ENCODE measurements around the gene NCOR2. TPM values are rescaled to one million over a fixed set of nuclear protein-coding genes. Genes with fewer than 3 reads are reported as not detected.
A peak's percentile ranks its signal among the peaks of the same experiment; 100 is the strongest.

NCOR2 gene
- polyA plus RNA-seq, 6 donors from 2014 or later, result 2.4 to 15.8 (median 4.0) TPM

GRCh38 chr12:124607681-124608425 lies 40.4 kb upstream of the NCOR2 start:
- peaks cover 0 to under 1% of the 10 kb centered on the region in 2 donors for H3K36me3 Mint-ChIP-seq
- peaks cover 0 to 2% (median 0%) of the 10 kb centered on the region in 7 donors for H3K9me3 Mint-ChIP-seq
- H3K27me3 Mint-ChIP-seq, result peaks cover 9 to 33% (median 18%) of the 10 kb centered on the region in 3 donors
- H3K27ac Mint-ChIP-seq, result peak overlapping the region in 2 of 6 donors; percentile 16 to 70
- H3K4me3 Mint-ChIP-seq, result peak overlapping the region in 5 of 8 donors; percentile 35 to 84 (median 77)
- no peak for ATAC-seq (ENCODE audit: low read depth in 2 of 2)
- DNase-seq, result no peak
- peaks cover 26 to 33% (median 30%) of the 10 kb centered on the region in 3 donors for H3K4me1 Mint-ChIP-seq

DNA sequence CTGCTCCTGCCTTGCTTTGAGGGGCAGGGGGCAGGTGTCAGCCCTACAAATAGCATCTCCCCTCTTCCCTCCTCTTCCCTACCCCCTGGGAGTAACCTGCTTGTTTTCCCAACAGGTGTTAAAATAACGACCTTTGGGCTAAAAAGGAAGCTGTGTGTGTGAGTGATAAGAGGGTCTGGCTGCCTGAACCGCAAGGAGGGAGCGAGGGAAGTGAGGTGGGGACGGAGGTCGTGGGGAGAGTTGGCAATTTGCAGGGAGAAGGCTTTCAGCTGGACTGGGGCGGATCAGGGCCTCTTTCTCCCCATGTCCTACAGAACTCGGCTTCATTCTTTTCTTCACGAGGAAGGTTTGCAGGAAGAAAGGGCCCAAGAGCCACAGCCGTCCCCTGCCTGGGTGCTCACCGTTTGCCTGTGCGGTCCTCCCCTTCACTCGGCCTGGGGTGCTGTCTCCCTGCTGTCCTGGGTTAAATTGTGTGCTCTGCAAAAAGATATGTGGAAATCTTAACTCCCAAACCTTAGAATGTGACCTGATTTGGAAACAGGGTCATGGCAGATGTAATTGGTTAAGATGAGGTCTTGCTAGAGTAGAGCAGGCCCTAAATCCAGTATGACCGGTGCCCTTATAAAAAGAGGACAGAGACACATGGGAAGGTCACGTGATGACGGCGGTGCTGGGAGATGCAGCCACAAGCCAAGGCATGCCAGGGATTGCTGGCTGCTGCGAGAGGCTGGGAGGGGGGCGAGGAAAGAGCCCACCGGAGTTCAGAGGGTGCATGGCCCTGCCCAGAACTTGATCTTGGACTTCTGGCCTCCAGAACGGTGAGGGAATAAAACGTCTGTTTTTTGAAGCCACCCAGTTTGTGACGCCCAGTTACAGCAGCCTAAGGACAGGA lies 38.7 kb upstream of the NCOR2 start:
- Mint-ChIP-seq H3K27ac (peak overlapping the region in 1 of 6 donors; percentile 49), H3K4me1 (peaks cover 26 to 33% (median 30%) of the 10 kb centered on the region in 3 donors), H3K9me3 (no peaks in the 10 kb centered on the region), H3K4me3 (no peak overlapping the region), H3K36me3 (peaks cover 0 to 4% of the 10 kb centered on the region in 2 donors), H3K27me3 (peaks cover 4 to 38% (median 23%) of the 10 kb centered on the region in 3 donors)
- DNase-seq (no peak), ATAC-seq (ENCODE audit: low read depth in 2 of 2) (no peak)

DNA sequence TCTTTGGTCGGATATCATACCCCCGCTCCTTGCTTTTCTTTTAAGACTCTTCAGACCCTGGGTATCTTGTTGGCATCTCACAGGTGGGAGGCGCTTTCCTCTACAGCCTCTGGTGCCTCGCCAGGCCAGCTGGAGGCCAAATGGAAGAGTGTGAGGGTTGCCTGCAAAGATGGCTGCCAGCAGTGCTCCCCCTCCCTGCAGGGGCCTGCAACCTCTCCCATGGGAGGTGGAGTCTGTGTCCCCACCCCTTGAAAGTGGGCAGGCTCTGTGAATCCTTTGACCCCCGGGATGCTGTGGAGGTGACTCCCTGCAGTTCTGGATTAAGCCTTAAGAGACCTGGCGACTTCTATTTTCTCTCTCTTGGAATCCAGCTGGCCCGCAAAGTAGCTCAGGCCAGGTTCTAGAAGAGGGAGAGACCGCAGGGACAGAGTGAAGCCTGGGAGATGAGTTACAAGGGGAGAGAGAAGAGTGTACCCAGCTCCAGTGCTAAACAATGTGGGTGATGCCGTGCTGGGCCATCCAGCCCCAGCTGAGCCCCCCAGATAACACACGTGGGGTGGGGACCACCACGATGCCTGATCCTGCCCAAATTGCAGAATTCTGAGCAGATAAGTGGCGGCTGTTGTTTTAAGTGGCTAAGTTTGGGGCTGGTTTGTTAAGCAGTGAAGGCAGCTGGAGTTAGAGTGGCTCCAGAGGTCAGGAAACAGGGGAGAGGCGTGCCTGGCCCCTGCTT lies 37.9 kb upstream of the NCOR2 start:
- peaks cover 0 to 4% of the 10 kb centered on the region in 2 donors for H3K36me3 Mint-ChIP-seq
- no peaks in the 10 kb centered on the region for H3K9me3 Mint-ChIP-seq
- DNase-seq (no peak), ATAC-seq (ENCODE audit: low read depth in 2 of 2) (no peak)
- H3K4me3 Mint-ChIP-seq, result no peak overlapping the region
- H3K27me3 Mint-ChIP-seq, result peaks cover 4 to 38% (median 23%) of the 10 kb centered on the region in 3 donors
- peaks cover 26 to 33% (median 27%) of the 10 kb centered on the region in 3 donors for H3K4me1 Mint-ChIP-seq
- peak overlapping the region in 1 of 6 donors; percentile 15 for H3K27ac Mint-ChIP-seq

- DNase-seq (no peak), ATAC-seq (ENCODE audit: low read depth in 2 of 2) (no peak)
- H3K4me3 Mint-ChIP-seq, result no peak overlapping the region
- H3K27ac Mint-ChIP-seq, result peak overlapping the region in 1 of 6 donors; percentile 90
- peaks cover 0 to 4% of the 10 kb centered on the region in 2 donors for H3K36me3 Mint-ChIP-seq
- no peaks in the 10 kb centered on the region for H3K9me3 Mint-ChIP-seq
- H3K27me3 Mint-ChIP-seq, result peaks cover 5 to 42% (median 23%) of the 10 kb centered on the region in 3 donors
- peaks cover 17 to 22% (median 21%) of the 10 kb centered on the region in 3 donors for H3K4me1 Mint-ChIP-seq
These were observed 36.9 kb upstream of the NCOR2 start for GRCh38 chr12:124604264-124604680.

DNA sequence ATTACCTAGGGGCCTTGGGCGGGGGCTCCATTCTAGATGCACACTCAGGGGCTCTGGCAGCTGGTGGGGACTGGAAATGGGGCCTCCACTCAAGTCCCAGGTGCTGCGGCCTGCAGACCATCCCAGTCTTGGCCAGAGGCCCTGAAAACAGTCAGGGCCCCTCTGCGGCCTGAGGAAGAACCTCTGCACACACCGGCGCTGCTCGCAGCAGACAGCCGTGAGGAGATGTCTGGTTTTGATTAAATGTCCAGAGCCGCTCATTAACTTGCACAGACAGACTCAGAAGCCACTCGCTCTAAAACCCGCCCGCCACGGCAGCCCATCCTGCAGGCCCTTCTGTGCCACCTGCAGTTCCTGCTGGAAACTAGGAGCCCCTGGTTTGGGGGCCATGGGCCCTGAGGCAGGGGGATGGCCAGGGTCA lies 36.4 kb upstream of the NCOR2 start:
- H3K4me3 Mint-ChIP-seq, result peak overlapping the region in 1 of 8 donors; percentile 9
- ATAC-seq (ENCODE audit: low read depth in 2 of 2) (no peak), DNase-seq (no peak)
- H3K9me3 Mint-ChIP-seq, result peaks cover 0 to 2% (median 0%) of the 10 kb centered on the region in 7 donors
- peaks cover 8 to 42% (median 23%) of the 10 kb centered on the region in 3 donors for H3K27me3 Mint-ChIP-seq
- H3K36me3 Mint-ChIP-seq, result peaks cover 0 to 4% of the 10 kb centered on the region in 2 donors
- H3K4me1 Mint-ChIP-seq, result peaks cover 15 to 18% (median 17%) of the 10 kb centered on the region in 3 donors
- H3K27ac Mint-ChIP-seq, result no peak overlapping the region

- Mint-ChIP-seq H3K36me3 (peaks cover 0 to 4% of the 10 kb centered on the region in 2 donors), H3K27ac (peak overlapping the region in 1 of 6 donors; percentile 76), H3K4me1 (peaks cover 8 to 11% (median 10%) of the 10 kb centered on the region in 3 donors), H3K4me3 (no peak overlapping the region), H3K9me3 (peaks cover 0 to 4% (median 0%) of the 10 kb centered on the region in 7 donors), H3K27me3 (peaks cover 3 to 42% (median 23%) of the 10 kb centered on the region in 3 donors)
- DNase-seq, result no peak
- ATAC-seq (ENCODE audit: low read depth in 2 of 2), result no peak
These were observed 35.7 kb upstream of the NCOR2 start for GRCh38 chr12:124603100-124603541.

DNA sequence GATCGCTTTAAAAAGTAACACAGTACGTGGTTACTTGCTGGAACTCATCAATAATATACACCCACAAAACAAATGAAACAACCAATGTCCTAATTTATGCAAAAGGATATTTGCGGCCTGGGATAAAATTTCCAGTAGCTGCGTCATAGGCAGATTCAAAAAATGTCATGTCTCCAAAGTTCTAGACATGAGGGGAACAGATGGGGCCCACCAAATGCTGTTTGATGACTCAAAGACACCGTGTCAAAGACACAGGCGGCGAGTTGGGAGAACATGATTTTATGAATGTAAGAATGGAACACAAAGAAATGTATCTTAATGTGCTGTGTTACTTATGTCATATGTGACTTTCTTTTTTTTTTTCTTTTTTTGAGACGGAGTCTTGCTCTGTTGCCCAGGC lies 34.3 kb upstream of the NCOR2 start:
- DNase-seq, result no peak
- Mint-ChIP-seq H3K36me3 (peaks cover 0 to 4% of the 10 kb centered on the region in 2 donors), H3K9me3 (peaks cover 0 to 4% (median 0%) of the 10 kb centered on the region in 7 donors), H3K4me3 (no peak overlapping the region), H3K27me3 (peaks cover 3 to 34% (median 23%) of the 10 kb centered on the region in 3 donors), H3K4me1 (peaks cover 0 to 4% (median 0%) of the 10 kb centered on the region in 3 donors), H3K27ac (peak overlapping the region in 1 of 6 donors; percentile 57)
- no peak for ATAC-seq (ENCODE audit: low read depth in 2 of 2)

- H3K4me1 Mint-ChIP-seq, result peaks cover 0 to 1% (median 0%) of the 10 kb centered on the region in 3 donors
- ATAC-seq (ENCODE audit: low read depth in 2 of 2), result no peak
These were observed 31.9 kb upstream of the NCOR2 start for GRCh38 chr12:124599074-124599999.

DNA sequence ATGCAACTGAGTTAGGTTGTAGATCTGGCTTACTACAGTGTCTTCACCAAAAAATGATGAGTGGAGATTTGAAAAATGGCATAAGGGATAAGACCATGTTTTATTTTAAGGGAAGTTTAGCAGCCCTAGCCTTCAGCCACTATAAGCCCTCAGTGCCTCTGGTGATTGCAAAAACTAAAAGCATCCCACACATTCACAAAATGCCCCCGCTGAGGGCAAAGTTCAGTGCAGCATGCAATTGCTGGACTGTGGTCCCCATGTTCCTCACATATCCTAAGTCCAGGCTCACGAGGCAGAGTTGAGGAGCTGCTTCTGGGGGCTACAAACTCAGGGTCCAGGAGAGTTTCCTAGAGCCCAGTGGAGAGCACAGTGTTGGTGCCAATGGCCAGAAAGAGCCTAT lies 29.6 kb upstream of the NCOR2 start:
- no peak for ATAC-seq (ENCODE audit: low read depth in 2 of 2)

More at GRCh38 chr12:124599074-124599999, 31.9 kb upstream of the NCOR2 start:
- H3K27ac Mint-ChIP-seq, result peak overlapping the region in 1 of 6 donors; percentile 64
- H3K27me3 Mint-ChIP-seq, result peaks cover 3 to 14% (median 10%) of the 10 kb centered on the region in 3 donors
- H3K9me3 Mint-ChIP-seq, result peaks cover 0 to 4% (median 0%) of the 10 kb centered on the region in 7 donors
- no peak overlapping the region for H3K4me3 Mint-ChIP-seq
- H3K36me3 Mint-ChIP-seq, result peaks cover 0 to 4% of the 10 kb centered on the region in 2 donors
- DNase-seq, result no peak

GRCh38 chr12:124595444-124595843 lies 28.0 kb upstream of the NCOR2 start:
- Mint-ChIP-seq H3K9me3 (peaks cover 0 to 4% (median 0%) of the 10 kb centered on the region in 7 donors), H3K36me3 (no peaks in the 10 kb centered on the region), H3K4me1 (peaks cover 23 to 30% (median 26%) of the 10 kb centered on the region in 3 donors), H3K27ac (no peak overlapping the region), H3K4me3 (peak overlapping the region in 1 of 8 donors; percentile 18), H3K27me3 (peaks cover 0 to 9% (median 3%) of the 10 kb centered on the region in 3 donors)
- ATAC-seq (ENCODE audit: low read depth in 2 of 2) (no peak), DNase-seq (no peak)

More for the DNA sequence above, 29.6 kb upstream of the NCOR2 start:
- Mint-ChIP-seq H3K27me3 (peaks cover 0 to 5% (median 3%) of the 10 kb centered on the region in 3 donors), H3K36me3 (no peaks in the 10 kb centered on the region), H3K4me1 (peaks cover 17 to 23% (median 22%) of the 10 kb centered on the region in 3 donors), H3K9me3 (peaks cover 0 to 4% (median 0%) of the 10 kb centered on the region in 7 donors), H3K27ac (no peak overlapping the region), H3K4me3 (no peak overlapping the region)
- DNase-seq, result no peak

DNA sequence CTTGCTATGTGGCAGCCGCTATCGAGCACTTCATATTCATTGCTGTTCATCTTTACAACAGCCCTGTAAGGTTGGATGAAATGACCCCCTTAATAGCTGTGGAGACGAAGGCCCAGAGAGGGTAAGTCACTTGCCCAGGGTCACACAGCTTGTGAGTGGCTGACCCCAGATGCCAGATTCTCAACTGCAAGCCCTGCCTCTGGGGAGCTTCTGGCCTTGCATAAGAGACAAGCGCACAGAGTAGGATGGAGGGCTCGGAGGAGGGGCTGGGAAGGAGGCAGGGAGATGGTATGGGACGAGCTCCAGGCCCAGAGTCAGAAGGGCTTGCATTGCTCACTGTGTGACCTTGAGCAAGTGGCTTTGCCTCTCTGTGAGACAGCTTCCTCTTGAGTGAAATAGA lies 27.4 kb upstream of the NCOR2 start:
- Mint-ChIP-seq H3K4me1 (peaks cover 23 to 30% (median 26%) of the 10 kb centered on the region in 3 donors), H3K27me3 (peaks cover 0 to 12% (median 3%) of the 10 kb centered on the region in 3 donors), H3K36me3 (no peaks in the 10 kb centered on the region), H3K27ac (no peak overlapping the region), H3K4me3 (no peak overlapping the region), H3K9me3 (peaks cover 0 to 4% (median 0%) of the 10 kb centered on the region in 7 donors)
- ATAC-seq (ENCODE audit: low read depth in 2 of 2) (no peak), DNase-seq (no peak)
